ENCODE results near the gene IL13RA1. TPM values are rescaled to one million over a fixed set of nuclear protein-coding genes. Genes with fewer than 3 reads are reported as not detected.

Gene IL13RA1
- total and polyA plus RNA-seq, 10 of the 15 experiments (the other 5 are each of a cell fraction or from before 2014, with no cell fraction given): 2.3 to 14.2 (median 8.4) TPM

GRCh38 chrX:118780509-118780908, 53.1 kb downstream of the IL13RA1 start:
- SMC1A ChIA-PET (ENCODE audit: uncharacterized antibody, unreplicated experiment): no interaction called here
- ATAC-seq: no peak

More at GRCh38 chrX:118780509-118780908, 53.1 kb downstream of the IL13RA1 start:
- Histone ChIP-seq H3K9me3 (replicated peaks; ENCODE audit: control insufficient read depth, insufficient read depth, low read length) (no peaks in the 10 kb centered on the region; the same call in 2 of the 3 replicates), H3K4me3 (no peak overlapping the region), H3K79me2 (ENCODE audit: control insufficient read depth, insufficient read depth, low read length) (no peaks in the 10 kb centered on the region), H3K4me2 (ENCODE audit: control insufficient read depth, insufficient read depth) (no peak overlapping the region), H3K36me3 (ENCODE audit: control insufficient read depth in 2 of 2, insufficient read depth in 2 of 2, low read length in 1 of 2) (no peaks in the 10 kb centered on the region), H2AFZ (ENCODE audit: control insufficient read depth, low read depth, low read length) (no peak overlapping the region), H3K4me1 (ENCODE audit: control insufficient read depth, insufficient read depth, low read length) (no peaks in the 10 kb centered on the region), H3K9ac (ENCODE audit: control insufficient read depth, insufficient read depth, low read length) (no peak overlapping the region), H4K20me1 (ENCODE audit: control insufficient read depth, insufficient read depth) (no peaks in the 10 kb centered on the region), H3K27ac (ENCODE audit: control insufficient read depth, insufficient read depth) (no peak overlapping the region), H3K27me3 (replicated peaks in 1 of 2; ENCODE audit: control insufficient read depth in 2 of 2, insufficient read depth in 2 of 2, low read length in 1 of 2) (no peaks in the 10 kb centered on the region)
- POLR2A ChIA-PET: no interaction called here
- in situ Hi-C loops (cut with MboI) (no loop called here), intact Hi-C loops (cut with micrococcal nuclease; ENCODE audit: unreplicated experiment) (no loop called here)
- RAD21 ChIA-PET (ENCODE audit: unreplicated experiment): no interaction called here
- no TSS peak for BruUV-seq (replicated peaks)
- 23% methylated on average over 2 of the region's 2 CpGs for WGBS (ENCODE audit: insufficient coverage, insufficient replicate concordance, low lambda C conversion rate, missing lambda C conversion rate)
- TF ChIP-seq ZNF24 (IDR thresholded peaks at IDR 0.05) (no peak), RELA (IDR thresholded peaks at IDR 0.05; ENCODE audit: borderline replicate concordance, partially characterized antibody) (no peak), NFYB (IDR thresholded peaks at IDR 0.05; ENCODE audit: insufficient read depth, low read depth, low read length) (no peak), POLR2AphosphoS2 (IDR thresholded peaks at IDR 0.05; ENCODE audit: low read depth, low read length) (no peak), ATF7 (IDR thresholded peaks at IDR 0.05; ENCODE audit: low read depth) (no peak), SMAD5 (IDR thresholded peaks at IDR 0.05; ENCODE audit: low read depth) (no peak), STAT1 (conservative IDR thresholded peaks at IDR 0.05) (no peak), SMARCA5 (IDR thresholded peaks at IDR 0.05) (no peak), MEF2A (IDR thresholded peaks at IDR 0.05; ENCODE audit: insufficient read depth, low read depth, low read length) (no peak), EZH2 (IDR thresholded peaks at IDR 0.05; ENCODE audit: borderline replicate concordance, control insufficient read depth, low read depth, low read length) (no peak), PRDM15 (CRISPR knock-in tag; IDR thresholded peaks at IDR 0.05) (no peak), ZNF207 (IDR thresholded peaks at IDR 0.05; ENCODE audit: borderline replicate concordance) (no peak)
- FAIRE-seq: no peak
- DNase-seq (ENCODE audit: low read depth, low spot score): no peak
- CTCF ChIA-PET: interaction anchor here (1.2 kb wide), 1 partner anchor 64 kb away, joined by 4 read pairs; no protein-coding TSS in a partner anchor
